ENCODE data around the gene MSH6. TPM values are rescaled to one million over a fixed set of nuclear protein-coding genes. Genes with fewer than 3 reads are reported as not detected.
A peak's percentile ranks its signal among the peaks of the same experiment; 100 is the strongest.

Gene MSH6, protein sequence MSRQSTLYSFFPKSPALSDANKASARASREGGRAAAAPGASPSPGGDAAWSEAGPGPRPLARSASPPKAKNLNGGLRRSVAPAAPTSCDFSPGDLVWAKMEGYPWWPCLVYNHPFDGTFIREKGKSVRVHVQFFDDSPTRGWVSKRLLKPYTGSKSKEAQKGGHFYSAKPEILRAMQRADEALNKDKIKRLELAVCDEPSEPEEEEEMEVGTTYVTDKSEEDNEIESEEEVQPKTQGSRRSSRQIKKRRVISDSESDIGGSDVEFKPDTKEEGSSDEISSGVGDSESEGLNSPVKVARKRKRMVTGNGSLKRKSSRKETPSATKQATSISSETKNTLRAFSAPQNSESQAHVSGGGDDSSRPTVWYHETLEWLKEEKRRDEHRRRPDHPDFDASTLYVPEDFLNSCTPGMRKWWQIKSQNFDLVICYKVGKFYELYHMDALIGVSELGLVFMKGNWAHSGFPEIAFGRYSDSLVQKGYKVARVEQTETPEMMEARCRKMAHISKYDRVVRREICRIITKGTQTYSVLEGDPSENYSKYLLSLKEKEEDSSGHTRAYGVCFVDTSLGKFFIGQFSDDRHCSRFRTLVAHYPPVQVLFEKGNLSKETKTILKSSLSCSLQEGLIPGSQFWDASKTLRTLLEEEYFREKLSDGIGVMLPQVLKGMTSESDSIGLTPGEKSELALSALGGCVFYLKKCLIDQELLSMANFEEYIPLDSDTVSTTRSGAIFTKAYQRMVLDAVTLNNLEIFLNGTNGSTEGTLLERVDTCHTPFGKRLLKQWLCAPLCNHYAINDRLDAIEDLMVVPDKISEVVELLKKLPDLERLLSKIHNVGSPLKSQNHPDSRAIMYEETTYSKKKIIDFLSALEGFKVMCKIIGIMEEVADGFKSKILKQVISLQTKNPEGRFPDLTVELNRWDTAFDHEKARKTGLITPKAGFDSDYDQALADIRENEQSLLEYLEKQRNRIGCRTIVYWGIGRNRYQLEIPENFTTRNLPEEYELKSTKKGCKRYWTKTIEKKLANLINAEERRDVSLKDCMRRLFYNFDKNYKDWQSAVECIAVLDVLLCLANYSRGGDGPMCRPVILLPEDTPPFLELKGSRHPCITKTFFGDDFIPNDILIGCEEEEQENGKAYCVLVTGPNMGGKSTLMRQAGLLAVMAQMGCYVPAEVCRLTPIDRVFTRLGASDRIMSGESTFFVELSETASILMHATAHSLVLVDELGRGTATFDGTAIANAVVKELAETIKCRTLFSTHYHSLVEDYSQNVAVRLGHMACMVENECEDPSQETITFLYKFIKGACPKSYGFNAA (N-terminal part only)
- total RNA-seq, result 31.3 TPM
- long read RNA-seq, full-length matches to known transcripts, result 12 of 20 reads
- long read RNA-seq, partial matches to known transcripts, result 7 of 20 reads
- long read RNA-seq, other reads (novel, unspliced or antisense), result 1 of 20 reads

- Histone ChIP-seq H3K36me3 (no peaks in the 10 kb centered on the region), H3K4me1 (peaks cover 15% of the 10 kb centered on the region), H3K4me3 (peak within 1 kb of the TSS; percentile 92), H3K9me3 (no peaks in the 10 kb centered on the region), H3K27me3 (ENCODE audit: low read depth) (no peaks in the 10 kb centered on the region), H3K27ac (peak within 1 kb of the TSS; percentile 90)
- peak; percentile 98 to 99 for ATAC-seq
- TF ChIP-seq, protein P1, sequence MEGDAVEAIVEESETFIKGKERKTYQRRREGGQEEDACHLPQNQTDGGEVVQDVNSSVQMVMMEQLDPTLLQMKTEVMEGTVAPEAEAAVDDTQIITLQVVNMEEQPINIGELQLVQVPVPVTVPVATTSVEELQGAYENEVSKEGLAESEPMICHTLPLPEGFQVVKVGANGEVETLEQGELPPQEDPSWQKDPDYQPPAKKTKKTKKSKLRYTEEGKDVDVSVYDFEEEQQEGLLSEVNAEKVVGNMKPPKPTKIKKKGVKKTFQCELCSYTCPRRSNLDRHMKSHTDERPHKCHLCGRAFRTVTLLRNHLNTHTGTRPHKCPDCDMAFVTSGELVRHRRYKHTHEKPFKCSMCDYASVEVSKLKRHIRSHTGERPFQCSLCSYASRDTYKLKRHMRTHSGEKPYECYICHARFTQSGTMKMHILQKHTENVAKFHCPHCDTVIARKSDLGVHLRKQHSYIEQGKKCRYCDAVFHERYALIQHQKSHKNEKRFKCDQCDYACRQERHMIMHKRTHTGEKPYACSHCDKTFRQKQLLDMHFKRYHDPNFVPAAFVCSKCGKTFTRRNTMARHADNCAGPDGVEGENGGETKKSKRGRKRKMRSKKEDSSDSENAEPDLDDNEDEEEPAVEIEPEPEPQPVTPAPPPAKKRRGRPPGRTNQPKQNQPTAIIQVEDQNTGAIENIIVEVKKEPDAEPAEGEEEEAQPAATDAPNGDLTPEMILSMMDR (IDR thresholded peaks at IDR 0.05), result no peak
- DNase-seq, result peak; percentile 92
- intact Hi-C loops (cut with DNase I), result no loop called here
Measured at GRCh38 chr2:47782671-47783485, at the start of gene MSH6. Gene MSH6 (plus strand): TSS chr2:47783145. CDS start chr2:47783234, 89 bp downstream.

DNA sequence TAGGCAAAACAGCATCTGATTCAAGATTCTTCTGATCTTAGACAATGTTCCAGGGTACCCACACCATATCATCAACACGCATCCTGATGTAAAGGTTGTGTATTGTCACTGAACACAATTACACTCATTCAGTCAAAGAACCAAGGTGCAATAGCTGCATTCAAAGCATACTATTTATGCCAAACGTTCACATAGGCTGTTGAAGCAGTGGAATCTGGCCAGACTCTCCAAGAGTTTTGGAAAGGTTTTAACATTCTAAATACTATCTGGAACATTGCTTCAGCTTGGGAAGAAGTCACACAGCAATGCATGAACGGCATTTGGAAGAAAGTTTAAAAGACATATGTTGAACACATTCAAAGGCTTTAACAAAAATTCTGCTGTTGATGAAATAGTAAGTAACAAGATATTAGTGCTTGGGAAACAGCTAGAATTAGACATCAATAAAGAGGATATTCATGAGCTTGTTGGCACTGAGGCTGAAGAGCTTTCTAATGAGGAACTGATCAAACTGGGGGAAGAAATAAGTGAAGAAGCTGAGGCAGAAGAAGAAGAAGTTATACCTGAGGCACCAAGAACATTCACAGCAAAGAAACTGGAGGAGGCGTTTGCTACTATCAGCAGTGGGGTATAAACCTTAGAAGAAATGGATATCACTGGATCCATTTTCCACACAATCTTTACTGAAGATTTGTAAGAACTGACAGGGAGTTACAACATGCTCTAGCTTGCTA, 47.6 kb upstream of the MSH6 start:
- Histone ChIP-seq H3K27me3 (ENCODE audit: low read depth) (no peaks in the 10 kb centered on the region), H3K4me1 (no peaks in the 10 kb centered on the region), H3K4me3 (no peak overlapping the region), H3K9me3 (no peaks in the 10 kb centered on the region), H3K36me3 (no peaks in the 10 kb centered on the region), H3K27ac (no peak overlapping the region)
- no peak for ATAC-seq
- intact Hi-C loops (cut with DNase I), result no loop called here
- TF ChIP-seq, protein P1 (IDR thresholded peaks at IDR 0.05), result no peak
- no peak for DNase-seq

DNA sequence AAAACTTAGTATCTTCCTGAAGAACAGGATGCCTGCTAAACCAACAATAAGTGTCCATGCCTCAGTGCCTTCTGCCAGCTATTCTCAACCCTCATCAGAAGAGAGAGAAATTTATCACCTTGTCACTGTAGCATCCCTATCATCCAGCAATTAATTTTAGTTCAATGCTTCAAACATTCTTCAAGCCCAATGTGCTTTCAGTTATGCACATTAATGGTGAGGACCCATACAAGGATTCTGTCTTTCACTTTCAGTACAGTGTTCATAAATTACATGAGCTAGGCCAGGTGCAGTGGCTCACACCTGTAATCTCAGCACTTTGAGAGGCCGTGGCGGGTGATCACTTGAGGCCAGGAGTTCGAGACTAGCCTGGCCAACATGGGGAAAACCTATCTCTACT, 47.0 kb upstream of the MSH6 start:
- Histone ChIP-seq H3K27me3 (ENCODE audit: low read depth) (no peaks in the 10 kb centered on the region), H3K4me3 (no peak overlapping the region), H3K9me3 (no peaks in the 10 kb centered on the region), H3K4me1 (no peaks in the 10 kb centered on the region), H3K36me3 (no peaks in the 10 kb centered on the region), H3K27ac (no peak overlapping the region)
- ATAC-seq (no peak), DNase-seq (no peak)
- TF ChIP-seq, protein P1 (IDR thresholded peaks at IDR 0.05), result no peak
- intact Hi-C loops (cut with DNase I), result no loop called here

- DNase-seq (no peak), ATAC-seq (no peak)
- Histone ChIP-seq H3K36me3 (no peaks in the 10 kb centered on the region), H3K9me3 (no peaks in the 10 kb centered on the region), H3K27ac (no peak overlapping the region), H3K4me3 (no peak overlapping the region), H3K27me3 (ENCODE audit: low read depth) (no peaks in the 10 kb centered on the region), H3K4me1 (no peaks in the 10 kb centered on the region)
- intact Hi-C loops (cut with DNase I), result no loop called here
- TF ChIP-seq, protein P1 (IDR thresholded peaks at IDR 0.05), result no peak
Measured at GRCh38 chr2:47737191-47737975, 45.6 kb upstream of the MSH6 start.

Measured in lower lobe of right lung (tissue), 2 donors.